Measurements from ENCODE around the gene TATDN3.
"Not testable (repeated sequence)": the region's sequence is repeated elsewhere in the genome, so short reads cannot be mapped to it uniquely, and the experiment has no call there.

The TATDN3 gene

GRCh38 chr1:212860713-212861581, 69.3 kb downstream of the TATDN3 start:
- peak overlapping the region; percentile 70 for H3K4me3 ChIP-seq (ENCODE audit: low read depth, low read length)
- peak; percentile 20 for DNase-seq (ENCODE audit: low read depth)
- TF ChIP-seq POLR2A (IDR thresholded peaks at IDR 0.05; ENCODE audit: extremely low read depth, insufficient read length): no peak
- no peak for TF ChIP-seq MYC (IDR thresholded peaks at IDR 0.05; ENCODE audit: low read depth, low read length)
- no peak for TF ChIP-seq CTCF (IDR thresholded peaks at IDR 0.05; ENCODE audit: low read depth, low read length)
- no peak for TF ChIP-seq MAX (IDR thresholded peaks at IDR 0.05; ENCODE audit: low read depth, low read length)

GRCh38 chr1:212862111-212862690, 70.5 kb downstream of the TATDN3 start:
- TF ChIP-seq MAX (IDR thresholded peaks at IDR 0.05; ENCODE audit: low read depth, low read length): no peak
- no peak for TF ChIP-seq CTCF (IDR thresholded peaks at IDR 0.05; ENCODE audit: low read depth, low read length)
- no peak for TF ChIP-seq MYC (IDR thresholded peaks at IDR 0.05; ENCODE audit: low read depth, low read length)
- DNase-seq (ENCODE audit: low read depth): peak; percentile 25
- no peak overlapping the region for H3K4me3 ChIP-seq (ENCODE audit: low read depth, low read length)

- not testable (repeated sequence) for DNase-seq (ENCODE audit: low read depth); H3K4me3 ChIP-seq (ENCODE audit: low read depth, low read length)
Observed at GRCh38 chr1:212863345-212863744, 71.7 kb downstream of the TATDN3 start.

- H3K4me3 ChIP-seq (ENCODE audit: low read depth, low read length): no peak overlapping the region
- no peak for TF ChIP-seq MAX (IDR thresholded peaks at IDR 0.05; ENCODE audit: low read depth, low read length)
- no peak for DNase-seq (ENCODE audit: low read depth)
Observed at GRCh38 chr1:212864201-212864600, 72.5 kb downstream of the TATDN3 start.

All from NB4 (cell line).